ENCODE measurements around the gene CPVL. TPM values are rescaled to one million over a fixed set of nuclear protein-coding genes. Genes with fewer than 3 reads are reported as not detected.

CPVL gene
- total RNA-seq, 3 donors from 2014 or later (not counting 1 experiment from before 2014, with no cell fraction given), result 4.9 to 11.6 (median 9.8) TPM

DNA sequence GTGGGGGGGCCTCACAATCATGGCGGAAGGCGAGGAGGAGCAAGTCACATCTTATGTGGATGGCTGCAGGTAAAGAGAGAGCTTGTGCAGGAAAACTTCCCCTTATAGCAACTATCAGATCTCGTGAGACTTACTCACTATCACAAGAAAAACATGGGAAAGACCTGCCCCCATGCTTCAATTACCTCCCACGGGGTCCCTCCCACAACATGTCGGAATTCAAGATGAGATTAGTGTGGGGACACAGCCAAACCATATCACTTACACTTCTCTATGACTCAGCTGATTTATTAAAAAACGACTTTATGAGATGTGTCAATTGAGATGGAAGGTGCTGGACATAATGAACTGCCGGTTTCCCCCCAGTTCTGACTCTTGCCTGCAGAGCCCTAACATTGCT lies 24.4 kb upstream of the CPVL start:
- H3K36me3 ChIP-seq (ENCODE audit: control insufficient read depth, insufficient read depth, low read length), result no peaks in the 10 kb centered on the region
- H3K27ac ChIP-seq (ENCODE audit: low read length), result no peak overlapping the region
- intact Hi-C loops (cut with micrococcal nuclease), result no loop called here
- H3K4me1 ChIP-seq (ENCODE audit: control insufficient read depth, insufficient read depth, low read length), result no peaks in the 10 kb centered on the region
- Mint-ChIP-seq H3K27me3 (ENCODE audit: low read depth in 2 of 2) (peaks cover 23 to 32% of the 10 kb centered on the region in 2 donors), H3K4me3 (no peak overlapping the region), H3K9me3 (peaks cover 1 to 3% of the 10 kb centered on the region in 2 donors), H3K36me3 (peaks cover 9% of the 10 kb centered on the region), H3K27ac (no peak overlapping the region), H3K4me1 (no peaks in the 10 kb centered on the region)
- DNase-seq (no peak), ATAC-seq (no peak)
- peaks cover 4% of the 10 kb centered on the region for H3K9me3 ChIP-seq (ENCODE audit: control insufficient read depth, insufficient read depth, low read length)
- H3K27me3 ChIP-seq (ENCODE audit: control insufficient read depth, insufficient read depth, low read length), result peaks cover 5% of the 10 kb centered on the region
- 89% methylated on average over 7 of the region's 7 CpGs for WGBS (ENCODE audit: insufficient coverage)
- no peak overlapping the region for H3K4me3 ChIP-seq (ENCODE audit: low read length)
- TF ChIP-seq, protein P1, sequence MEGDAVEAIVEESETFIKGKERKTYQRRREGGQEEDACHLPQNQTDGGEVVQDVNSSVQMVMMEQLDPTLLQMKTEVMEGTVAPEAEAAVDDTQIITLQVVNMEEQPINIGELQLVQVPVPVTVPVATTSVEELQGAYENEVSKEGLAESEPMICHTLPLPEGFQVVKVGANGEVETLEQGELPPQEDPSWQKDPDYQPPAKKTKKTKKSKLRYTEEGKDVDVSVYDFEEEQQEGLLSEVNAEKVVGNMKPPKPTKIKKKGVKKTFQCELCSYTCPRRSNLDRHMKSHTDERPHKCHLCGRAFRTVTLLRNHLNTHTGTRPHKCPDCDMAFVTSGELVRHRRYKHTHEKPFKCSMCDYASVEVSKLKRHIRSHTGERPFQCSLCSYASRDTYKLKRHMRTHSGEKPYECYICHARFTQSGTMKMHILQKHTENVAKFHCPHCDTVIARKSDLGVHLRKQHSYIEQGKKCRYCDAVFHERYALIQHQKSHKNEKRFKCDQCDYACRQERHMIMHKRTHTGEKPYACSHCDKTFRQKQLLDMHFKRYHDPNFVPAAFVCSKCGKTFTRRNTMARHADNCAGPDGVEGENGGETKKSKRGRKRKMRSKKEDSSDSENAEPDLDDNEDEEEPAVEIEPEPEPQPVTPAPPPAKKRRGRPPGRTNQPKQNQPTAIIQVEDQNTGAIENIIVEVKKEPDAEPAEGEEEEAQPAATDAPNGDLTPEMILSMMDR (IDR thresholded peaks at IDR 0.05), result no peak

DNA sequence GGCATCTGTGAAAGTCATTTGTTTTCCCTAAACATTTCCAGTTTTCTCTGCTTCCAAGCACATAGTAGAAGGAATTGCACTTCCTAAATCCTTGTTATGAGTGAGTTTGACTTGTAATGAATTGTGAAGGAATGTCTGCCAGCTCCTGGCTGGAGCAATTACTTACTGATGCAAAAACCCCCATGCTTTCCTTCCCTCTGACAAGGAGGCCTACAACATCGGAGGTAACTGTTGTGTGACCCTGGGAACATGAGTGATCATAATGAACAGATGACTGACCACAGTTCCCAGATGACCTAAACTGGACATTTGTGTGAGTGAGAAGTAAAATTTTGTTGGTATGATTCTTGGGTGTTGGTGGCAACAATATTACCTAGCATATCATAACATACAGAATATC lies 21.4 kb upstream of the CPVL start:
- peaks cover 2 to 3% of the 10 kb centered on the region in 2 donors for H3K9me3 Mint-ChIP-seq

DNA sequence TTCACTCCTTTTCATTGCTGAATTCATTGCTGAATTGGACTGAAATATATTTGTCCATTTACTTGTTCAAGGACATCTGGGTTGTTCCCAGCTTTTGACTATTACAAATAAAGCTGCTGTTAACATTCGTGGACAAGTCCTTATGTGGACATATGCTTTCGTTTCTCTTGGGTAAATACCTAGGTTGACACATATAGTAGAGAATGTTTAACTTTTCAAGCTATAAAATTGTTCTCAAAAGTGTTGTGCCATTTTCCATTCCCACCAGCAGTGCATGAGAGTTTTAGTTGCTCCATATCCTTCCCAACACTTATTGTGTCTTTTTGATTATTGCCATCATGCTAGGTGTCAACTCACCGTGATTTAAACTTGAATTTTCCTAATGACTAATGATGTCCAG lies 17.5 kb upstream of the CPVL start:
- no peak overlapping the region for H3K27ac ChIP-seq (ENCODE audit: low read length)
- WGBS (ENCODE audit: insufficient coverage), result 100% methylated on average over 3 of the region's 3 CpGs
- H3K27ac Mint-ChIP-seq, result no peak overlapping the region
- H3K36me3 Mint-ChIP-seq, result peaks cover 14% of the 10 kb centered on the region
- H3K4me3 ChIP-seq (ENCODE audit: low read length), result no peak overlapping the region
- no peak overlapping the region for H3K4me3 Mint-ChIP-seq
- TF ChIP-seq, protein P1 (IDR thresholded peaks at IDR 0.05), result no peak
- peaks cover 4% of the 10 kb centered on the region for H3K9me3 ChIP-seq (ENCODE audit: control insufficient read depth, insufficient read depth, low read length)
- intact Hi-C loops (cut with micrococcal nuclease), result no loop called here
- no peak for ATAC-seq
- no peaks in the 10 kb centered on the region for H3K4me1 Mint-ChIP-seq
- no peaks in the 10 kb centered on the region for H3K4me1 ChIP-seq (ENCODE audit: control insufficient read depth, insufficient read depth, low read length)
- H3K27me3 ChIP-seq (ENCODE audit: control insufficient read depth, insufficient read depth, low read length), result peaks cover 2% of the 10 kb centered on the region
- peaks cover 22 to 29% of the 10 kb centered on the region in 2 donors for H3K27me3 Mint-ChIP-seq (ENCODE audit: low read depth in 2 of 2)
- H3K9me3 Mint-ChIP-seq, result peaks cover 2 to 3% of the 10 kb centered on the region in 2 donors
- DNase-seq, result no peak
- H3K36me3 ChIP-seq (ENCODE audit: control insufficient read depth, insufficient read depth, low read length), result no peaks in the 10 kb centered on the region

More for the DNA sequence above, 21.4 kb upstream of the CPVL start:
- Mint-ChIP-seq H3K27ac (no peak overlapping the region), H3K4me1 (no peaks in the 10 kb centered on the region), H3K4me3 (no peak overlapping the region), H3K27me3 (ENCODE audit: low read depth in 2 of 2) (peaks cover 26 to 45% of the 10 kb centered on the region in 2 donors), H3K36me3 (peaks cover 14% of the 10 kb centered on the region)
- no peak for DNase-seq
- WGBS (ENCODE audit: insufficient coverage), result 100% methylated on average over 1 of the region's 1 CpG
- Histone ChIP-seq H3K27ac (ENCODE audit: low read length) (no peak overlapping the region), H3K27me3 (ENCODE audit: control insufficient read depth, insufficient read depth, low read length) (peaks cover 5% of the 10 kb centered on the region), H3K36me3 (ENCODE audit: control insufficient read depth, insufficient read depth, low read length) (no peaks in the 10 kb centered on the region), H3K4me3 (ENCODE audit: low read length) (no peak overlapping the region), H3K9me3 (ENCODE audit: control insufficient read depth, insufficient read depth, low read length) (peaks cover 4% of the 10 kb centered on the region), H3K4me1 (ENCODE audit: control insufficient read depth, insufficient read depth, low read length) (no peaks in the 10 kb centered on the region)
- TF ChIP-seq, protein P1 (IDR thresholded peaks at IDR 0.05), result no peak
- no peak for ATAC-seq
- intact Hi-C loops (cut with micrococcal nuclease), result no loop called here

DNA sequence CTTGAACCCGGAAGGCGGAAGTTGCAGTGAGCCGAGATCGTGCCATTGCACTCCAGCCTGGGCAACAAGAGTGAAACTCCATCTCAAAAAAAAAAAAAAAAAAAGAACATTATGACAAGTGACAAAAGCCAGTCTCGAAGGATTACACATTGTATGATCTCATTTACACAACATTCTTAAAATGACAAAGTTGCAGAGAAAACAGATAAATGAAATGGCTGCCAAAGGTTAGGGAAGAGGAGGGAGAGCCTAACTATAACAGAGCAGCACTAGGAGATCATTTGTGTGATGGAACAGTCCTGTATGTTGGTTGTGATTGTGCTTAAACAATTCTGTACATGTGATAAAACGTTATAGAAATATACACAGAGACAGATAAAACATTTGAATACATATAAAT lies 16.2 kb upstream of the CPVL start:
- no peaks in the 10 kb centered on the region for H3K27me3 ChIP-seq (ENCODE audit: control insufficient read depth, insufficient read depth, low read length)
- H3K27ac ChIP-seq (ENCODE audit: low read length), result no peak overlapping the region
- H3K9me3 ChIP-seq (ENCODE audit: control insufficient read depth, insufficient read depth, low read length), result peaks cover 4% of the 10 kb centered on the region
- H3K4me1 Mint-ChIP-seq, result peaks cover under 1 to 5% of the 10 kb centered on the region in 2 donors
- H3K4me3 ChIP-seq (ENCODE audit: low read length), result no peak overlapping the region
- H3K4me3 Mint-ChIP-seq, result no peak overlapping the region
- H3K9me3 Mint-ChIP-seq, result peaks cover 2 to 3% of the 10 kb centered on the region in 2 donors
- H3K27ac Mint-ChIP-seq, result no peak overlapping the region
- intact Hi-C loops (cut with micrococcal nuclease), result no loop called here
- no peak for DNase-seq
- no peaks in the 10 kb centered on the region for H3K36me3 ChIP-seq (ENCODE audit: control insufficient read depth, insufficient read depth, low read length)
- 100% methylated on average over 2 of the region's 6 CpGs for WGBS (ENCODE audit: insufficient coverage)
- TF ChIP-seq, protein P1 (IDR thresholded peaks at IDR 0.05), result no peak
- no peaks in the 10 kb centered on the region for H3K4me1 ChIP-seq (ENCODE audit: control insufficient read depth, insufficient read depth, low read length)
- H3K36me3 Mint-ChIP-seq, result peaks cover 14% of the 10 kb centered on the region
- no peak for ATAC-seq
- peaks cover 22 to 24% of the 10 kb centered on the region in 2 donors for H3K27me3 Mint-ChIP-seq (ENCODE audit: low read depth in 2 of 2)

All from natural killer cell (primary cell).